GM19043 (cell line): Measurements from ENCODE around the gene CMIP.

Experiments
- ATAC-seq: cut with Tn5 transposase; IDR thresholded peaks from one replicate; pipeline ENCODE4 v1.9.1; 2021; ENCODE audit warnings: low read depth; ENCODE audit not compliant: unreplicated experiment

Gene CMIP

DNA sequence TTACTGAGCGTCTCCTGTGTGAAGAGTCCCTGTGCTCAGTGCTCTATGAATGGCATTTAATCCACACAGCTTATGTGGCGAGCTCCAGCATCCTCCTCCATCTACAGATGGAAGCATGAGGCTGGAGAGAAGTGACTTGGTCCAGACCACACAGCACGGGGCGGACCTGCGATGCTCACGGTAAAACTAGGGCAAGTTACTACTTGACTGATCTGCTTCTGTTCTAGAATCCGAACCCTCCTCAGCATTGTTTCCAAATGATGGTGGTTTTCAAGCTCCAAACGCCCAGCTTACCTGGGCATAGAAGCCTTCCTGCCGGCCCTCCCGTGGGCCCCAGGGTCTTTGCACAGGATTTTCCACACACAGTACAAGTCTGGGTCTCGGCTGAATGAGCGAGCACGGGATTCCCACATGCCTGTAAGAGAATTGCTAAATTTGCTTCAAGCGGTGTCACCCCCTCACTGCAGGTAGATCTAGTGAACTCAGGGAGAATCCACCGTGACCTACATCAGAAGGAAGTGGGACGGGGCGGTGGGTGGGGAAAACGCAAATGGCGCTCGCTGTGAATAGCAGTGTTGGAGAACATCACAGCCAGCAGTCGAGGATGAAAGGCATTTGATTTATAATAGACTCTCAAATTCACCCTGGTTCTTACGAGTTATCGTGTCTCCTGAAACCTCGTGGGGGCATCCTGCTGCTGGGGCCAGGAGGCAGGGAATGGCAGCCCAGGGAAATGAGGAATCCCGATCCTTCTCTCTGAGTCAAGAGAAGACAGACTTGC, 101.1 kb downstream of the CMIP start:
- no peak for ATAC-seq

DNA sequence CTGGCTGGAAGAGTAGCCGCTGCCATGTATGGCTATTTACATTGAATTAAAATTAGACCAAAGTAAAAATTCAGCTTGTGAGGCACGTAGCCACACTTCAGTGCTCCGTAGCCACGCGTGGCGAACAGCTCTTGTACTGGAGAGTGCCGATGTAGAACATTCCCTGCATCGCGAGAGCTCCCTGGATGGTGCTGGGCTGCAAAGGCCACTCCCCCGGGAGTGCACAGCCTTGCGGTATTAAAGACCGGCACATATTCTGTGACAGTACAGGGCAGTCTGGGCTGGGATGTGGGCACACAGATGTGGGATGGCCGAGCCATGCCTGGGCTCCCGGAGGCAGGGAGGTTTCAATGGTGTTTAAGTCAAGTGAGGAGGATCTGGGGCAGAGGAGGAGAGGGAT, 102.2 kb downstream of the CMIP start:
- ATAC-seq: no peak

DNA sequence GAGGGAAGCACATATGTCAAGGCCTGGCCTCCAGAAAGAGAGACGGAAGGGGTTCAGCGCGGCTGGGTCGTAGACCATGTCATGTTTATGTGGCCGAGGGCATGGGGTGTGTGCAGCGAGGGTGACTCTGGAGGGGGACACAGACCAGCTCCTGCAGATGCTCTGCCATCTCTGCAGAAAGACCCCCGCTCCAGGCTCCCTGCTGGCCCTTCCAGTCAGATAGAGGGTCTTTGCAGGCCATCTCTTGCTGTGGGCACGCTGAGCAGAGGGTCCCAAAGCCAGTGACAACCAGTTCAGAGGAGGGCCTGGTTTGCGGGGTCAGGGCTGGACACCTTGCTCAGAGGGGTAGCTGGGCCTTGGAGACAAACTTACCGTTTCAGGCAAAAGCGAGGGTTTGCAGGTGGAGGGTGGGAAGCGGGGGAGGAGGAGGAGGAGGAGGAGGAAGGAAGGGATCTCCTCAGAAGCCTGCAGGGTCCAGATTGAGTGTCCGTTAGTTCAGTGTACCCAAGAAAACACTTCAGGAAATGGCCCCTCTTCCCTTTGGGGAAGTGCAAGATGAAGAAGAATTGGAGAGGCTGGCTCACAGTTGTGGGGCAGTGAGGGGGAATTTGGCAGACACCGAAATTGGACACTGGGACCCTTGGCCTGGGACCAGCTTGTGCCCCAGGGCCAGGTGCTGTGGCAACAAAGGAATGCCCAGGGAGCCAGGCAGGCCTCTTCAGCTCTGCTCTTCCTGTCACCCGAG, 102.8 kb downstream of the CMIP start:
- ATAC-seq: no peak

DNA sequence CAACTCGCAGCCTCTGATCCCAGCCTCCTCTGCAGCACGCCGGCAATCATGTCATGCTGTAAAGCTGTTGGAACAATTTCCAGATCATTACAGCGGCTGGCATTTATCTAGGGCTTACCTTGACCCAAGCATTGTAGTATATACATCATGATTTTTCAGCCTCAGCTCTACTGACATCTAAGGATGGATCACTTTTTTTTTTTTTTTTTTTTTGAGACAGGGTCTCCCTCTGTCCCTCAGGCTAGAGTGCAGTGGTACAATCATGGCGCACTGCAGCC, 103.3 kb downstream of the CMIP start:
- ATAC-seq: no peak

DNA sequence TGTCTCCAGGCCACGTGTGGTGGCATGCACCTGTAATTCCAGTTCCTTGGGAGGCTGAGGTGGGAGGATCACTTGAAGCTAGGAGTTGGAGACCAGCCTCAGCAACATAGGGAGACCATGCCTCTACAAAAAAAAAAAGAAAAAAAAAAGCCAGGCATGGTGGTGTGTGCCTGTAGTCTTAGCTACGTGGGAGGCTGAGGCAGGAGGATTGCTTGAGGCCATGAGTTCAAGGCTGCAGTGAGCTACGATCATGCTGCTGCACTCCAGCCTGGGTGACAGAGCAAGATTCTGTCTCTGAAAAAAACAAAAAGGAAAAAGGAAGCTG, 103.9 kb downstream of the CMIP start:
- no peak for ATAC-seq

DNA sequence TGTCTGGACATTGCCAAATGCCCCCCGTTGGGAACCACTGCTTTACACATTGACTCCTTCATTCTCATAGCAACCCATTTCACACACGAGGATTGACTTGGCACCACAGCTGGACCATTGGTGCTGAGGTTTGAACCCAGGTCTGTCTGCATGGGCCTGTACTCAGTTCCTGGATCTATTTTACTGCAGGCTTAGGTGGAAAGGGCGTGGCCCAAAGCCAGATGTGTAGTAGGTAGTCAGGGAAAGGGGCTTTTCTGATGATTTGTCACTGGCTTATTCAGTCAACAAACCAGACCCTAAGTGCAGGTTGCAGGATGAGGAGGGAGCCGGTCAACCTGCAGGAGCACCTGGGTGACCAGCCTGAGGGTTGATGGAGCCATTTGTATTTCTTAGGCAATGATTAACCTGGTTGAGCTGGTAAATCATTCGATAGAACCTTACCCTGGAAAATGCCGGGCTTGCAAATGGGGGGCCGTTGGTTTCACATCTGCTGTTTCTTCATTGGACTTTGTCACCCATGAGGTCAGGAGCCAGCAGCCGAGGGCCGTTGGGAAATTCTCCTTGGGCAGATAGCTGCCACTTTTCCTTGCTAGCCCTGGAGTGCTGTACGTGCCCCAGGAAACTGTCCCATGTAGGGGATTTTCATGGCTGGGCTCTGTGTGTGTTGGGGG, 104.4 kb downstream of the CMIP start:
- ATAC-seq: no peak

DNA sequence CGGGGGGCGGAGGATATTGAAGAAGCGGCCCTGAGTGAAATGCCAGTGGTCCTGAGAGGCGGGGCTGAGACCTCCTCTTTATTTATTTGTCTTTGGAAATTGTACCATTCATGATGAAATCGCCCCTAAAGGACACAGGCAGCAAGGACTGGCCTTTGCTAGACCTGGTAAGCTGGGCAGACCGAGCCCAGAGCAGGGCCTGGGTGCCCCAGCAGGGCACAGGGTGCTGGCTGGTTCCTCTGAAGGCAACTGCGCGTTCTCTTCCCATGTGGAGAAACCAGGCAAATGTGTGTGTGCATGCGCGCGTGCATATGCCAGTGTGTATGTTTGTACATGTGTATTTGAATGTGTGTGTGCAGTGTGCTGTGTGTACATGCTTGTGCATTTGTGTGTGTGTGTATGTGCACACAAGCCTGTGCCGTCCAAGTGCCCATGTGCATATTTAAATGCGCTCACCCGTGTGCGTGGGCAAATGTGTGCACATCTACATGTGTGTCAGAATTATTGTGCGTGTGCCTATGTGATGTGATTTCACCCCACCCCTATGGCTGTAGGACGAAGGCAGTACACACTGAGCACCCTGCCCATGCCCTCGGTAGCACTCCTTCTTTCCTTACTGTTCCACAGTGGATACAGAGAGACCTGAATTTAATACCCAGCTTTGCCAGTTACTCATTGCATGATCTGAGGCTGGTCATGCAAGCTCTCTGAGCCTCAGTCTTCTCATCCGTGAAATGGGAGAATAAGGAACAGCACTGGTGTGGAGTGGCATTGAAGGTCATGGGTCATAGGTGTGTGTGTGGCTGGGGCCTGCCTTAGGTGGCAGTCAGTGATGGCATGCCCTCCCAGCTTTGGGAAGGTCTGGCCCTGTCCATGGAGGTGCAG, 105.2 kb downstream of the CMIP start:
- no peak for ATAC-seq

DNA sequence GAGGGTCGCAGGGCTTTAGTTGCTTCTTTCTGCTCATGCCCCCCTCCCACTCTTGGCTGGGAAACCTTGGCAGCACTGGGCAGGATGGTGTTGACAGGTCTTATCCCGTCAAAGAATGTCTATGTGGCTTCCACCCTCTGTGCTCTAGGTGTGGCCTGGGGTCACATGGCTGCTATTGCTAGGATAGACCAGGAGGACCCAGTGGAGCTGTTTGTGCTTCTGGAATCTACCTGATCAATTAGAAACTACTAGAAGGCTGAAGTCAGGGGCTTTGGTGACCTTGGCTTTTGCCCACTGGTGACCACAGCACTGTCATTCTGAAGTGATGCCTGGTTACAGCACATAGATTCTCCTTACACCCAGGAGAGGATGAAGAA, 105.8 kb downstream of the CMIP start:
- no peak for ATAC-seq

DNA sequence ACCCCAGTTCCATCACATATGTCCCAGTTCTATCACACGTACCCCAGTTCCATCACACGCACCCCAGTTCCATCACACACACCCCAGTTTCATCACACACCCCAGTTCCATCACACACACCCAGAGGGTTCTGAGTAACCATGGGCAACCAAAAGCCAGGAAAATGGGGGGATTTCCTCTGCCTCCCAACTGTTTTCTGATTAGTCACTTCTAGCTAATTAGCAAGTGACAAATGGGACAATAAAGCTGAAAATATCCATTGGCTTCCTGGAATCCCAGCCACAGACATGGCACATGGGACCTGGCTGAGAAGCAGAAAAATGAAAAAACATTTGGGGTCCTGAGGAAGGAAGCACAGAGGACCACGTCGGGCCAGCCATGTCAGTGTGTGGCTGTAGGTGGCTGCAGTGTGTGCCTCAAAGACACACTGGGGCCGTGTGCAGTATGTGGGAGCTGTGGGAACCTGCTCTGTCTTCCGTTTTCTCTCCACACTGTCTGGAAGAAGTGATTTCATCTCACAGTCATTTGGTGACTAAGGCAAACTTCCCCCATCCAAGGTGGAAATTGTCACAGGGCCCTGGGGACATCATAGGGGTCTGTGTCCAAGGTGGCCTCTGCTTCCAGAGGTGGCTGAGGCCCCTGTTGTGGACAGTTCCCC, 106.7 kb downstream of the CMIP start:
- no peak for ATAC-seq

DNA sequence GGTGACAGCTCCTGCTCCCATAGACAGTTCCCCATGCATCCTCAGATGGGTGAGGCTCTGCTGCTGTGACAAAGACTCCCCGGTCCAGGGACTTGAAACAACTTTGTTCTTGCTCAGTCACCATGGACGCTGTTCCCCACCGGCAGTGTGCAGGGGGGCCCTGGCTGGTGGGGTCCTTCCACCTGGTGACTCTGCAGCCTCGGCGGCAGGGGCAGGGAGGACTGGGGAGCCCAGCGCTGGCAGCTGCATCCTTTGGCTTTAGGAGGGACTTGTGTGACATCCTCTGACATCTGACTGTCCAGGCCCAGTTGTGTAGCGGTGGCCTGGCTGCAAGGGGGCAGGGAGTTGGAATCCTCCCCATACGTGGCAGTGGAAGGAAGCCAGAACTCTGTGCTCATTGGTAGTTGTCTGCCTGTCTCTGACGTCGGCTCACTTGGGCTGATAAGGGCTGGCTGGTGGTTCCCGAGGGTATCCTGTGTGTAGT, 107.3 kb downstream of the CMIP start:
- ATAC-seq: no peak

DNA sequence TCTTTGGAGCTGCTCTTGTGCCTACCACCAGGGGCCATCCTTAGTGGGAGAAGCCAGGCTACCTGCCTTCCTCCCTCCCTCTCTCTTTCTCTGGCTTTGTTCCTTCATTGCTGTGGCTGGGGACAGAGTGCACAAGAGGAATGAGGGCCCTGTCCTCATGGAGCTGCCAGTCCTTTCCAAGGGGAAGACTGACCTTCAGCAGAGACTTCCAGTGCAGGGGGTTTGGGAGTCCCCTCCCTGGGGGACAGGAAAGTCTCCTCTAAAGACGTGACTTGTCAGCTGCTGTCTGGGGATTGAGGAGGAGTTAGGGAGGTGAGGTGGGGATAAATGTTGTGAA, 108.1 kb downstream of the CMIP start:
- no peak for ATAC-seq

DNA sequence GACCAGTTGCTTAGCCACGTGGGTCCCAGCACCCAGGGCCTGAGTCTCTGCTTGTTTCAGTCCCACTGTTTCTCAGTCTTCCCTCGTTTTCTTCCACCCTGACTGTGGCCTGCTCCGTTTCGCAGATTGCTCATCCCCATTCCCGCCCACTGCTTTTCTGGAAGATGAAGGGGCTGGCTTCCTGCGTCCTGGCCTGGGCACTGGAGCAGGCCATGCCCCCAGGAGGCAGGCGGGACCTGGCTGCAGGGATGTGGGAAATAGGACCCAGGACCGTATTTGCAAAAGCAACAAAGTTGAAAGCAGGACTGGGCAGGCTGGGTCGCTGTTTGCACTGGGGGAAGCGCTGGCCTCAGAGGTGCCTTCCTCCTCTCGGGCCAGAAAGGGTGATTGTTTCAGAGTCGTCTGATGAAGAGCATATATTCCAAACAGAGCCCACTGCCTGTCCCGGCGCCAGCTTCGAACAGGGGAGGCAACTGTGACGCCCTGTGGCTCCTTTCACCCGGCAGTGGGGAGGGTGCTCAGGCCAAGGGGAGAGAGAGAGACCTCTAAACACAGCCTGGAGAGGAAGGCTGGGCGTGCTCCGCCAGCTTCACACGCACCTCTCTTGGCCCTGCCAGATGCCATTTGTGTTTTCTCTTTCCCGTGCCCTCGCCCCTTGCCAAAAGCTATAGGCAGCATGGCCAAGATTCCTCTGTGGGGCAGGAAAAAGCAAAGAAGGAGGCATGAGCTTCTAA, 108.6 kb downstream of the CMIP start:
- ATAC-seq: no peak

DNA sequence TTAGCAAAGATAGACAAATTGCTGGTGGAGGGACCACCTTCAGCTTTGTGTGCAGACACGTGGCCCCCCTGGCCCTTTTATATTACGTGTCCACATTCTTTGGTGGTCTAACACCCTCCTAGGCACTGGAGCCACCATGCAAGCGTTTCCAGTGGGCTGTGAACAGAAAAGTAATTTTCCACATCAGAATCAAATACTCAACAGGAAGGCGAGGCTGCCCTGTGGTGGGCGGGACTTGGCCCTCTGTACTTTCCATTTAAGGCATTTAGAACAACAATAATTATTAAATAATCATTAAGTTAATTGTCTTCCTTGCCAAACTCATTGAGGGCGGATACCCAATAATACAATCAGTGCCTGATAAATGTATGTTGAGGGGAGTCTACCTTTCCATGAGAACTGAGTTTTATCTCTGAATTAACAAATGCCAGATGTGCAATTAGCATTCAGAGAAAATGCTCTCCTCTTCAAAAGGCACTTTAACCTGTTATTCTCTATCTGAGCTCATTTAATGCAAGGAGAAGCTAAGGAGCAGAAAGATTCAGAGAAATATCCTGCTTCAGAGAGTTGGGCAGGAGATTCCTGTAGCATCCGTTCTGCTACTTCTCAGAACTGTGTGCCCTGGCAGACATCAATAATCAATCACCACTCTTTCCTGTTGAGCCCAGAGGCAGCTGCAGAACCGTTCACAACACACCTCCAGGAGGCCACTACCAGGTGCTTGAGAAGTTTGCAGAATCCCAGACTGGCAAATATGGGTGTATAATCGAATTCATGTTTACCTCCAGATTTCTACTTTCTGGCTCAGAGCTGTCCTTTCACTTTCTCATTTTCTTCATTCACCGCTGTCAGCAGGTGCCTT, 109.4 kb downstream of the CMIP start:
- ATAC-seq: no peak

DNA sequence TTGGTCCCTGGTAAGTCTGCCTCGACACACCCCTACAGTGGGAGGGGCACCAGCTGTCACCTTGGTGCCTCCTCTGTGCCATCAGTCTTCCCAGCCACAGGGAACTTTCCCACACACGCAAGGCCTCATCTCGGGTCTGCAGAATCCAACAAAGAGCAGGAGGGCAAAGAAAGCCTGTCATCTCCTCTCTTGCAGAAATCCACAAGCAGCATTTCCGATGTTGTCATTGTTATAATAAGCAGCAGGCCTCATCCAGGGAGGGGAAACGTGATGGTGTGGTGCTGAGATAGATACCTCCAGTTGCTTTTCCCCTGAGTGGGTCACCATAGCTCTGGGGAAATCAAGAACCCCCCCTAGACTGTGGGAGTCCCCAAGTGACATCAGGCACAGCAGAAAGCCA, 110.4 kb downstream of the CMIP start:
- no peak for ATAC-seq

DNA sequence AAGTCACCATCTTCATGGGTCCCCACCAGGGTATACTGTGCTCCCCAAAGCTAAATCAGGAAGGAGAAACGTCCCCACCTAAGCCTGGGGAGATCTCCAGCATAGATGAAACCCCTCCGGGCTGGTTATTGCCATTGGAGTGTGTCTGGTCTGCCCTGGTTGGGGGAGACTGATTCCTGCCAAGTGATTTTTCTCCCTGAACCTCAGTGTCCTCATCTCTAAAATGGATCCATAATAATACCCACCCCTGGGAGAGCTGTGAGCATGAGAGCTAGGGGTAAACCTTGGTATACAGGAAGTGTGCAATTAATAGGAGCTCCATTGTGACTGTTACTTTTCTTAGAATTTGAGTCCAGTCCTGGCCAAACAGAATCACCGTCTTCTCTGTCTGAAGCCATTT, 111.1 kb downstream of the CMIP start:
- no peak for ATAC-seq

DNA sequence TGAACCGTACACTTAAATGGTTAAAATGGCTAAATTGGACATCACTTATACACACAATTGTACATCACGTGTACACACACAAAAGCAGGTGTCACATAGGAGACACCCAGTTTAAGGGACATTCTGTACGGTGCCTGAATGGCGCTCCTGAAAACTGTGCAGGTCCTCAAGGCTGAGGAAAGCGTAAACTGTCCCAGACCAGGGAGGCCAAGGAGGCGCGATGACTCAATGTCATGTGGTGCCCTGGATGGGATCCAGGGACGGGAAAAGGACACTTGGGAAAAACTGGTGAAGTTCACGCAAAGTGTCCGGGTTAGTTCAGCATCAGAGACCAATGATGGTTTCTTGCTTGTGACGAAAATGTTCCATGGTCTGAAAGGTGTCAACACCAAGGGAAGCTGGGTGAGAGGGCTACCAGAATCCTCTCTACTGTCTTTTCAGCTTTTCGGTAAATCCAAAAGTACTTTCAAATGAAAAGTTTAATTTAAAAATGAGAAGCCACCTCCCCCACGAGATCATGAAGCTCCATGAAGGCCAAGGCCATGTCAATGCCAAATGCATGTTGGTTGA, 112.2 kb downstream of the CMIP start:
- ATAC-seq: no peak

DNA sequence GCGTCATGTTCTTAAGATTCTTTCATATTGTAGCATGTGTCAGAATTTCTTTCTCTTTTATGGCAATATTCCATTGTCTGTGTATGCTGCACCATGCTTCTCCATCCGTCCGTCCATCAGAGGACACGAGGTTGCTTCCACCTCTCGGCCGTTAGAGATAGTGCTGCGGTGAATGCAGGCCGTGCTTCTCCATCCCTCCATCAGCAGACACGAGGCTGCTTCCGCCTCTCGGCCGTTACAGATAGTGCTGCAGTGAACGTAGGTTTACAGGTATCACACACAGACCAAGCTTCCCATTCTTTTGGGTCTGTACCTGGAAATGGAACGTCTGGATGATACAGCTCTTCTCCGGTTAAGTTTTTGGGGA, 113.5 kb downstream of the CMIP start:
- no peak for ATAC-seq

DNA sequence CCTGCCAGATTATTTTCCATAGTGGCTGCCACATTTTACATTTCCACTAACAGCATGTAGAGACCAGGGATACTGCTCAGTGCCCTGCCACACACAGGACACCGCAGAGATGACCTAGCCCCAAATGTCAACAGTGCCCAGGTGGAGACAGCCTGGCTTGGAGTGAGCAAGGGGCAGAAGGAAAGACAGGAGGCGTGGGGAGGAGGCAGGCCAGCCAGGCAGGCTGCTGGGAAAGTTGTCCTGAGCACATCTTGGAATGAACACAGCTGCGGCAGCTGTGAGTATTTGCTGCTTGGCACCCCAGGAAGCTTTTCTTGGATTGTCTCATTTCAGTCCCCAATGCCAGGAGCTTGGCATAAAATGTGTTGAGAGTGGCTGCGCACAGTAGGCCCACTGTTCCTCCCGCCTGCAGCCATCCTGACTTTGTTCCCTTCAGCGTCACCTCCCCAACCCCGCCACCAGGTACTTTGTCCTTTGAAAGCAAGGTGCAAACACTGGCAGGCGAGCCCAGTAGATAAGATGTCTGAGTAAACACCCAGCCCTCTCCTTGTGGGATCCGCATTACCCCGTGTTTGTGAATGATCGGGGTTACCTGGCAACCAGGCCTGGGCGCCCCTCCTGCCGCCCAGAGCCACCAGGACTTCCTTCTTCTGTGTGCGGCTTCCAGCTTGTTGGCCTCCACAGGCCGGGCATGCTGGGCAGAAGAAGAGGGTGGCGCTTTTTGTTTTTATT, 114.0 kb downstream of the CMIP start:
- ATAC-seq: no peak
